Peyer's patch (tissue), 4 donors: ENCODE results near the gene SAAL1. TPM values are rescaled to one million over a fixed set of nuclear protein-coding genes. Genes with fewer than 3 reads are reported as not detected.

ENCODE experiments used
- DNase-seq, 3 donors: peaks; one replicate each; pipeline ENCODE4 v3.0.0-alpha.2; 2017 to 2019
- H3K27ac ChIP-seq, 4 donors: fragments of 200-600 bp; sonication (generic); one replicate each; pipeline ENCODE4 v1.5.1; 2016 to 2019
- H3K27me3 ChIP-seq, 2 donors: fragments of 200-600 bp; sonication (generic); one replicate each; pipeline ENCODE4 v1.5.1; 2019
- H3K36me3 ChIP-seq, 3 donors: fragments of 200-600 bp; sonication (generic); one replicate each; pipeline ENCODE4 v1.5.1; 2016 to 2019
- H3K4me1 ChIP-seq, 4 donors: fragments of 200-600 bp; sonication (generic); one replicate each; pipeline ENCODE4 v1.5.1; 2016 to 2019
- H3K4me3 ChIP-seq, 4 donors: fragments of 200-600 bp; sonication (generic); 1 replicate in 3 of 4; 2 replicates in 1 of 4; pipeline ENCODE4 v1.5.1; 2016 to 2019; ENCODE audit warnings: mild to moderate bottlenecking in 1 of 4
- H3K9me3 ChIP-seq, 4 donors: fragments of 200-600 bp; sonication (generic); one replicate each; pipeline ENCODE4 v1.5.1; 2016 to 2019; ENCODE audit warnings: mild to moderate bottlenecking in 1 of 4
- CTCF ChIP-seq, 6 experiments: fragments of 450-650 bp in 4 of 6; fragments of 200-600 bp in 2 of 6; sonication (generic) in 1 of 6; IDR thresholded peaks; one replicate each; pipeline ENCODE4 v1.5.1; 2017 to 2019; ENCODE audit warnings: antibody characterized with exemption in 6 of 6, mild to moderate bottlenecking in 3 of 6, moderate library complexity in 1 of 6
- POLR2A ChIP-seq, 2 donors: fragments of 450-650 bp; IDR thresholded peaks; one replicate each; pipeline ENCODE4 v1.5.1; 2017; ENCODE audit warnings: antibody characterized with exemption in 2 of 2, mild to moderate bottlenecking in 2 of 2, moderate library complexity in 2 of 2
- total RNA-seq, 4 donors: library from RNA; depleted of rRNA; stranded (reverse); fragments of >200 nt; gene quantifications; one replicate each; pipeline ENCODE4 v1.1.0, GENCODE V29; 2016

Gene SAAL1
- total RNA-seq, 4 donors from 2014 or later, result 8.6 to 58.6 (median 15.5) TPM

- Histone ChIP-seq H3K4me3 (no peak overlapping the region), H3K4me1 (no peaks in the 10 kb centered on the region), H3K27ac (no peak overlapping the region), H3K36me3 (peaks cover 0 to 38% (median 0%) of the 10 kb centered on the region in 3 donors), H3K9me3 (no peaks in the 10 kb centered on the region), H3K27me3 (no peaks in the 10 kb centered on the region)
- DNase-seq, result no peak
- TF ChIP-seq CTCF (IDR thresholded peaks at IDR 0.05) (no peak), POLR2A (IDR thresholded peaks at IDR 0.05) (no peak)
Observed at GRCh38 chr11:18081551-18081950, 24.3 kb downstream of the SAAL1 start.

DNA sequence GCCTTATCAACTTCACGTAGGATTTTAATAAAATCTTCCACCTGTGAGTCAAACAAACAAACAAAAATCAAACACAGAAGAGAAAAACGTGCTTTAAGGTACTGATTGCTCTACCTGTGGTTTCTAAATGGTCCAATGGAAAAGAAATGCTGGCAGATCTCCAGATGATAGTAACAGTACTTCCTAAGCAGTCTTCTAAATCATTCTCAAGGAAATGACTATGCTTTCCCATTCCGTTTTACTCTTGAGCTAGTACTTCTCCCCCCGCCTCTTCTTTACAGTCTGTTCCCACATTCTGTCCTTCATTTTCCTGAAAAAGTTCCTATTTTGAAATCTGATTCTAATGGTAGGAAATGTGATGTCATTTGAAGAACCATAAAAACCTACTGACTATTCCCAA is 25.4 kb downstream of the SAAL1 start:
- H3K4me1 ChIP-seq, result no peaks in the 10 kb centered on the region
- TF ChIP-seq POLR2A (IDR thresholded peaks at IDR 0.05) (no peak), CTCF (IDR thresholded peaks at IDR 0.05) (no peak)
- H3K9me3 ChIP-seq, result no peaks in the 10 kb centered on the region
- no peak overlapping the region for H3K27ac ChIP-seq
- H3K4me3 ChIP-seq, result no peak overlapping the region
- DNase-seq, result no peak
- no peaks in the 10 kb centered on the region for H3K27me3 ChIP-seq
- H3K36me3 ChIP-seq, result peaks cover 0 to 27% (median 0%) of the 10 kb centered on the region in 3 donors

GRCh38 chr11:18078909-18079308 is 27.0 kb downstream of the SAAL1 start:
- Histone ChIP-seq H3K9me3 (no peaks in the 10 kb centered on the region), H3K36me3 (peaks cover 0 to 13% (median 0%) of the 10 kb centered on the region in 3 donors), H3K4me1 (no peaks in the 10 kb centered on the region), H3K27me3 (no peaks in the 10 kb centered on the region), H3K4me3 (no peak overlapping the region), H3K27ac (no peak overlapping the region)
- TF ChIP-seq POLR2A (IDR thresholded peaks at IDR 0.05) (no peak), CTCF (IDR thresholded peaks at IDR 0.05) (no peak)
- no peak for DNase-seq

DNA sequence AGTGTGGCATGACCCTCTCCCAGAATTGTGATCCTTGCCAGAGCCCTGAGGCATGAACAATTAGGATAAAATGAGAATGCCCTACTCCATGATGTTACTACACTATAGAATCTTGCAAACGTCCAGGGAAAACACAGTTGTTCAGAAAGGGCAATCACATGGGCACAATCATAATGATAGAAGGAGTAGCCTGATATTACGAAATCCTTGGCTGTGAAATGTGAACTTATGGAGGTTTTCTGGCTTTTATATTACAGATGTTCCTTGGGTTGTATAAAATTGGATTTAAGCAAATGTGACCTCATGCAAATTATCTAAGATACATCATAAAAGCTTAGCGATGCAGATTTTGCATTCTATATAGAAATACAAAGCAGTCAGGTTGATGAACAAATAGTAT is 30.4 kb downstream of the SAAL1 start:
- peaks cover 0 to 8% (median 0%) of the 10 kb centered on the region in 3 donors for H3K36me3 ChIP-seq
- no peaks in the 10 kb centered on the region for H3K4me1 ChIP-seq
- no peak overlapping the region for H3K4me3 ChIP-seq
- no peaks in the 10 kb centered on the region for H3K9me3 ChIP-seq
- no peak for DNase-seq
- no peaks in the 10 kb centered on the region for H3K27me3 ChIP-seq
- no peak overlapping the region for H3K27ac ChIP-seq
- TF ChIP-seq POLR2A (IDR thresholded peaks at IDR 0.05) (no peak), CTCF (IDR thresholded peaks at IDR 0.05) (no peak)

GRCh38 chr11:18071098-18071705 is 34.7 kb downstream of the SAAL1 start:
- Histone ChIP-seq H3K9me3 (no peaks in the 10 kb centered on the region), H3K4me3 (no peak overlapping the region), H3K27me3 (no peaks in the 10 kb centered on the region), H3K4me1 (no peaks in the 10 kb centered on the region), H3K27ac (no peak overlapping the region), H3K36me3 (no peaks in the 10 kb centered on the region)
- no peak for DNase-seq
- TF ChIP-seq POLR2A (IDR thresholded peaks at IDR 0.05), result no peak
- no peak for TF ChIP-seq CTCF (IDR thresholded peaks at IDR 0.05)

GRCh38 chr11:18067372-18067771 is 38.5 kb downstream of the SAAL1 start:
- no peaks in the 10 kb centered on the region for H3K9me3 ChIP-seq

More at GRCh38 chr11:18067372-18067771, 38.5 kb downstream of the SAAL1 start:
- Histone ChIP-seq H3K4me3 (no peak overlapping the region), H3K36me3 (no peaks in the 10 kb centered on the region), H3K4me1 (no peaks in the 10 kb centered on the region), H3K27me3 (no peaks in the 10 kb centered on the region), H3K27ac (no peak overlapping the region)
- DNase-seq, result no peak
- no peak for TF ChIP-seq CTCF (IDR thresholded peaks at IDR 0.05)
- no peak for TF ChIP-seq POLR2A (IDR thresholded peaks at IDR 0.05)
